Measurements from ENCODE around the gene SPOPL.

Gene SPOPL

GRCh38 chr2:138609446-138609845 is 107.9 kb downstream of the SPOPL start:
- FAIRE-seq: no peak

GRCh38 chr2:138610201-138610953 is 108.8 kb downstream of the SPOPL start:
- FAIRE-seq: no peak

- FAIRE-seq: no peak
These were observed 113.7 kb downstream of the SPOPL start for GRCh38 chr2:138615257-138615656.

- FAIRE-seq: no peak
These were observed 115.5 kb downstream of the SPOPL start for GRCh38 chr2:138617026-138617425.

GRCh38 chr2:138618971-138619370 is 117.4 kb downstream of the SPOPL start:
- FAIRE-seq: no peak

- no peak for FAIRE-seq
These were observed 118.9 kb downstream of the SPOPL start for GRCh38 chr2:138620431-138620830.

GRCh38 chr2:138621139-138621538 is 119.6 kb downstream of the SPOPL start:
- FAIRE-seq: no peak

GRCh38 chr2:138622613-138623012 is 121.0 kb downstream of the SPOPL start:
- no peak for FAIRE-seq

Measured in islet of Langerhans (tissue), 1 donor.